Transverse colon (tissue), 4 donors: ENCODE results near the gene HOXB5. TPM values are rescaled to one million over a fixed set of nuclear protein-coding genes. Genes with fewer than 3 reads are reported as not detected.
A peak's percentile ranks its signal among the peaks of the same experiment; 100 is the strongest.

Experiments
- DNase-seq: peaks from one replicate; pipeline ENCODE4 v3.0.0-alpha.2; 2019
- H3K27ac ChIP-seq, 4 donors: fragments of 200-600 bp; sonication (generic); 2 replicates each; pipeline ENCODE4 v1.5.1; 2016 to 2018; ENCODE audit warnings: inconsistent platforms in 4 of 4
- H3K27me3 ChIP-seq: fragments of 200-600 bp; sonication (generic); 2 replicates; pipeline ENCODE4 v1.5.1; 2017; ENCODE audit warnings: inconsistent platforms
- H3K36me3 ChIP-seq, 4 donors: fragments of 200-600 bp; sonication (generic); 2 replicates each; pipeline ENCODE4 v1.5.1; 2017 to 2019; ENCODE audit warnings: inconsistent platforms in 4 of 4
- H3K4me1 ChIP-seq, 4 donors: fragments of 200-600 bp; sonication (generic); 2 replicates each; pipeline ENCODE4 v1.5.1; 2017 to 2020; ENCODE audit warnings: inconsistent platforms in 4 of 4
- H3K4me3 ChIP-seq, 4 donors: fragments of 200-600 bp; sonication (generic); 1 replicate in 1 of 4; 2 replicates in 3 of 4; pipeline versions ENCODE4 v1.5.1 to v1.6.1; 2017 to 2019; ENCODE audit warnings: inconsistent platforms in 4 of 4
- H3K9me3 ChIP-seq, 2 donors: fragments of 200-600 bp; sonication (generic); 2 replicates each; pipeline ENCODE4 v1.5.1; 2017 to 2019; ENCODE audit warnings: inconsistent platforms in 2 of 2
- CTCF ChIP-seq, 5 experiments: fragments of 200-600 bp in 3 of 5; fragments of 450-650 bp in 2 of 5; sonication (generic) in 3 of 5; IDR thresholded peaks; 1 replicate in 2 of 5; 2 replicates in 3 of 5; pipeline ENCODE4 v1.5.1; 2016 to 2017; ENCODE audit warnings: antibody characterized with exemption in 5 of 5, inconsistent platforms in 3 of 5, mild to moderate bottlenecking in 2 of 5, moderate library complexity in 1 of 5
- EP300 ChIP-seq: sonication (generic); formaldehyde crosslinking; IDR thresholded peaks from one replicate; pipeline ENCODE4 v1.6.1; 2017; ENCODE audit warnings: antibody characterized with exemption, low read depth
- POLR2A ChIP-seq: fragments of 450-650 bp; IDR thresholded peaks from one replicate; pipeline ENCODE4 v1.6.1; 2016; ENCODE audit warnings: antibody characterized with exemption, mild to moderate bottlenecking, moderate library complexity
- POLR2AphosphoS5 ChIP-seq, 3 donors: sonication (generic); formaldehyde crosslinking; IDR thresholded peaks; one replicate each; pipeline ENCODE4 v1.6.1; 2016; ENCODE audit warnings: antibody characterized with exemption in 3 of 3
- WGBS, 2 donors: methylation state at CpG; one replicate each; pipeline ENCODE4 v1.1.5; 2018; ENCODE audit warnings: low coverage in 1 of 2; 5-methylcytosine and 5-hydroxymethylcytosine counted together
- in situ Hi-C, 4 donors: fragments of 200-750 bp; cut with MboI; loops; one replicate each; pipeline versions ENCODE4 v1.15.0 to v1.15.1; 2017; ENCODE audit warnings: low sequenced_read_pairs in 3 of 4, low pct_ligation_motif_present in 1 of 4, low pct_unique_long_range_greater_than_20kb in 1 of 4
- intact Hi-C: fragments of 100-400 bp; cut with DNase I; formaldehyde crosslinking; loops from one replicate; pipeline ENCODE4 v1.15.1; 2023; ENCODE audit warnings: low total_unique reads
- total RNA-seq, 4 donors: library from RNA; depleted of rRNA; stranded (reverse); fragments of >200 nt; gene quantifications; one replicate each; pipeline ENCODE4 v1.1.0, GENCODE V29; 2016

The HOXB5 gene
- total RNA-seq, 4 donors from 2014 or later, result 10.5 to 35.4 (median 18.7) TPM

- Histone ChIP-seq H3K4me3 (peak overlapping the region in 1 of 4 donors; percentile 17), H3K9me3 (no peaks in the 10 kb centered on the region), H3K27me3 (peaks cover 12% of the 10 kb centered on the region), H3K36me3 (no peaks in the 10 kb centered on the region), H3K4me1 (peaks cover 22 to 81% (median 39%) of the 10 kb centered on the region in 4 donors), H3K27ac (peak overlapping the region; percentile 89 to 95 (median 94))
- in situ Hi-C loops, result no loop called here
- 19 to 21% methylated on average over 5 to 10 of the region's 10 CpGs for WGBS, 2 donors
- intact Hi-C loops, result no loop called here
- no peak for DNase-seq
- TF ChIP-seq POLR2AphosphoS5 (IDR thresholded peaks at IDR 0.05) (peak; percentile 21 to 30 (median 29)), CTCF (IDR thresholded peaks at IDR 0.05) (no peak)
These were observed 46.4 kb downstream of the HOXB5 start for GRCh38 chr17:48546924-48547807.

- Histone ChIP-seq H3K36me3 (no peaks in the 10 kb centered on the region), H3K9me3 (no peaks in the 10 kb centered on the region), H3K4me3 (peak overlapping the region in 1 of 4 donors; percentile 17), H3K27me3 (peaks cover 17% of the 10 kb centered on the region), H3K27ac (peak overlapping the region; percentile 89 to 95 (median 94)), H3K4me1 (peaks cover 22 to 73% (median 35%) of the 10 kb centered on the region in 4 donors)
- in situ Hi-C loops (no loop called here), intact Hi-C loops (no loop called here)
- DNase-seq, result no peak
- 45 to 51% methylated on average over 6 to 10 of the region's 10 CpGs for WGBS, 2 donors
- TF ChIP-seq CTCF (IDR thresholded peaks at IDR 0.05) (no peak), POLR2A (no peak), EP300 (no peak), POLR2AphosphoS5 (IDR thresholded peaks at IDR 0.05) (no peak)
These were observed 47.2 kb downstream of the HOXB5 start for GRCh38 chr17:48546137-48546923.

GRCh38 chr17:48545539-48545938, 48.0 kb downstream of the HOXB5 start:
- no peak for DNase-seq
- H3K27me3 ChIP-seq, result peaks cover 17% of the 10 kb centered on the region
- H3K4me1 ChIP-seq, result peaks cover 22 to 76% (median 35%) of the 10 kb centered on the region in 4 donors
- WGBS, 2 donors, result 89% methylated on average over 1 of the region's 1 CpG; no CpG with 5 or more reads in 1 of the 2 donors
- H3K27ac ChIP-seq, result peak overlapping the region; percentile 89 to 95 (median 94)
- no peak for TF ChIP-seq EP300
- no peaks in the 10 kb centered on the region for H3K36me3 ChIP-seq
- in situ Hi-C loops, result no loop called here
- intact Hi-C loops, result no loop called here
- no peaks in the 10 kb centered on the region for H3K9me3 ChIP-seq
- no peak overlapping the region for H3K4me3 ChIP-seq

GRCh38 chr17:48545022-48545375, 48.6 kb downstream of the HOXB5 start, which contains the start of gene HOXB2:
Gene HOXB2 (minus strand): TSS chr17:48545109. CDS start chr17:48544911, 198 bp downstream.
- H3K27ac ChIP-seq, result peak within 1 kb of the TSS; percentile 89 to 95 (median 94)
- H3K4me1 ChIP-seq, result peaks cover 22 to 73% (median 35%) of the 10 kb centered on the region in 4 donors
- H3K9me3 ChIP-seq, result no peaks in the 10 kb centered on the region
- in situ Hi-C loops, result no loop called here
- H3K36me3 ChIP-seq, result no peaks in the 10 kb centered on the region
- intact Hi-C loops, result no loop called here
- TF ChIP-seq POLR2AphosphoS5 (IDR thresholded peaks at IDR 0.05), result no peak
- H3K27me3 ChIP-seq, result peaks cover 17% of the 10 kb centered on the region
- no peak for DNase-seq
- WGBS, 2 donors, result 40 to 64% methylated on average over 12 of the region's 12 CpGs
- peak within 1 kb of the TSS; percentile 45 to 74 (median 60) for H3K4me3 ChIP-seq
